NCI-H2227 (cell line): ENCODE results near the gene EAF2.

Source experiments
- DNase-seq: peaks from one replicate; lab custom pipeline; 2025; ENCODE audit not compliant: unreplicated experiment; lab: John Stamatoyannopoulos, UW

The EAF2 gene

DNA sequence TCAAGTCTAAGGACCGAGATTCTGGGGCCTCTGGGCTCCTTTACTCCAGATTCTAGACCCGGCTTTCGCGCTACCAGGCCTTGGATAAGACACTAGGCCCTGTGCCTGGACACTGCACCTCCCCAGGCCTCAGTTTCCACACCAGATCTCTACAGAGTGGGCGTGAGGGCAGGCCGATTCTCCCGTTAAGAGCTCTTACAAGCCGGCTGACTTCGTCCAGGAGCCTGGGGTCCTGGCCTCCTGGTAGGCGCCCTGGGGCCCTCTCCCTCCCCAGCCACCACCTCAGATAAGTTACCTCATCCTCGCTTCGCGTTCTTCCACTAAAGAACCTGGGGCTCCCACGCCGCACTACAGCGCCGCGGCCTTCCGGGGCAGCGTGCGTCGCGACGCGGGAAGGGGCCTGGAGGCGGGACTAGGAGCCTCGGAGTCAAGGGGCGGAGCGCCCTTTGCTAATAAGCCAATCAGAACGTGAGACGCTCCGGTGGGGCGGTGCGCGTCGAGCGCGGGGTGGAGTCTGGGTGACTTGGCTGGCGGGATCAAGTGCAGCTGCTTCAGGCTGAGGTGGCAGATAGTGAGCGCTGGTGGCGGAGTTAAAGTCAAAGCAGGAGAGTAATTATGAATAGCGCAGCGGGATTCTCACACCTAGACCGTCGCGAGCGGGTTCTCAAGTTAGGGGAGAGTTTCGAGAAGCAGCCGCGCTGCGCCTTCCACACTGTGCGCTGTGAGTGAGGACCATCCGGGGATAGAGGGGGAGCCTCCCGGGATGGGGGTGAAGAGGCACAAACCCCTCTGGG, at the start of gene EAF2, which contains the start of gene IQCB1:
EAF2 (plus strand) TSS at position 539 of the 794 bp plus-strand sequence; CDS start at position 616, 77 bp downstream.
IQCB1 (minus strand) TSS at position 390 of the 794 bp plus-strand sequence. CDS start 6,100 bp downstream, outside the sequence.
- DNase-seq = peak; percentile 93

GRCh38 chr3:121786485-121786884, 48.5 kb upstream of the EAF2 start:
- DNase-seq = no peak

DNA sequence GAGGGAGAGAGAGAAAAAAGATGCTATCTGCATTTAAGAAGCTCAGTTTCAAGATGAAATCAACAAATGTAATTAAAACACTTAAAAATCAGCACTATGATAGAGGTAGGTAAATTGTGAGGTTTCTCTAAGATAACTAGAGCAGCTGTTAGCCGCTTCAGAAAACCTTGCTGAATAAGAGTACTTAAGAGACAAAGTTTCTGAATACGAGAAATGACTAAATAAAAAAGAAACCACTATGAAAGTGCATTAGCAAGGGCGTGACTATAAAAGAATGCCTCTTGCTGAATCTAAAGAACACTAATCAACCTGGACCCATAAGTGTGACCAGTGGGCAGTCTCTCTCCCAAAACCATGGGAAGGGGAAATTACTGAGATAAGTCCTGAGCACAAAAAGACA, 41.9 kb upstream of the EAF2 start:
- no peak for DNase-seq

- no peak for DNase-seq
These were observed 40.6 kb upstream of the EAF2 start for GRCh38 chr3:121794264-121794983.

GRCh38 chr3:121796970-121797369, 38.0 kb upstream of the EAF2 start:
- DNase-seq = no peak

DNA sequence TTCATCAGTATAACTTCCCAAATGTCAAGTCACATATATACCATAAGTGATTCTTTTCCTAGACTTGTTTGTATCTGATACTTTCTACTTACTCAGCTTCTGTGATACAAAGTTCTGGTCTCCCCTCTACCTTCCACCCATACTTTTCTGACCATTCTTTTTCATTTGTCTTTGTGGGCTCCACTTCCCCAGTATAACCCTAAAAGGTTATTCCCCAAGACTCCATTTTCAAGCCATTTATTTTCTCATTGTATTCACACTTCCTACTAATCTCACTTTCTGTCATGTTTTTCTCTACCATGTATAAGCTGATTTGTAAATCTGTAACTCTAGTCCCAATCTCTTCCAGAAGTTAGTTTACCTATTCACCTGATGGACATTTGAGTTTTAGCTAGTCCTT, 34.1 kb upstream of the EAF2 start:
- DNase-seq = no peak

DNA sequence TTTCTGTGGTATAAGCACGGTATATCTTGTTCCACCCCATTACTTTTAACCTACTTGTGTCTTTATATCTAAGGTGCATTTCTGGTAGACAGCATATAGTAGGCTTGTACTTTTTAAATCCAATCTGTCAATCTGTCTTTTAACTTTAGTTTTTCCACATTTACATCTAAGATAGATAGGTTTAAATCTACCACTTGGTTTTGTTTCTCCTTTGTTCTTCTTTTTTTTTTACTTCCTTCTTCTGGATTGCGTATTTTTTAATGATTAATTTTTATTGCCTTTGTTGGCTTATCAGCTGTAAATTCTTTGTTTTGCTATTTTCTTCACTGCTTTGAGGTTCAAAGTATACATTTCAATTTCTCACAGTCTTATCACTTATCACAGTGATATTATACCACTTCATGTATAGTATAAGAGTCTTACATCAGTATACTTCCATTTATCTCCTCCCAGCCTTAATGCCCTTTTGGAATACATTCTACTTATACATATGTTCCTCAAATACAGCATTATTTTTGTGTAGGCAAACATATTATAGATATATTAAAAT, 31.2 kb upstream of the EAF2 start:
- DNase-seq = no peak

DNA sequence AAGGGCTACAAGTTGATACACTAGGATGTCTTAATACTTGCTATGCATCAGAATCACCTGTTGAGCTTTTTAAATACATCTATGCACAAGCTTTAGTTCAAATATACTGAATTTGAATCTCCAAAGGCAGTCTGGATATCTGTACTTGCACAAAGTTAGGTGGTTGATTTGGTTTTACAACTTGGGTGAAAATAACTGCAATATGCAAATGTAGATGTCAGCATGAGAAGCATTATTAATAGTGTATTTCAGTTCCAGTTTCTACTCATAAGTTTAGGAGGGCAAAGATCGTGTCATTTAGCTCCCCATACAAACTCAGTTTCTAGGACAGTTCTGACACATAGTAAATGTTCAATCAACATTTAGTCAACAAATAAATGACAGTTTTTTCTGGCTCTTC, 25.8 kb upstream of the EAF2 start:
- no peak for DNase-seq

DNA sequence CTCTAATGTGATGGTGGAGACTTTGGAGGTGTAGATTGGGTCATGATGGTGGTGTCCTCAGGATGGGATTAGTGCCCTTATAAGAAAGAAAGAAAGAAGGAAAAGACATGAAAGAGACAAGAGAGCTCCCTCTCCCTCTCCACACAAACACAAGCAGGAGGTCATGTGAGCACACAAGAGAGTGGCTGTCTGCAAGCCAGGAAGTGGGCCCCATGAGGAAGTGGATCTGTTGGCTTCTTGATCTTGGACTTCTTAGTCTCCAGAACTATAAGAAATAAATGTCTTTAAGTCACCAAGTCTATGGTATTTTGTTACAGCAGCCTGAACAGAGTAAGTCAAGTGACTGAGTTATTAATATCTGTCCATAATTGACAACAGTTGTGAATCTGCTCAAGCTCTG, 17.3 kb upstream of the EAF2 start:
- no peak for DNase-seq

DNA sequence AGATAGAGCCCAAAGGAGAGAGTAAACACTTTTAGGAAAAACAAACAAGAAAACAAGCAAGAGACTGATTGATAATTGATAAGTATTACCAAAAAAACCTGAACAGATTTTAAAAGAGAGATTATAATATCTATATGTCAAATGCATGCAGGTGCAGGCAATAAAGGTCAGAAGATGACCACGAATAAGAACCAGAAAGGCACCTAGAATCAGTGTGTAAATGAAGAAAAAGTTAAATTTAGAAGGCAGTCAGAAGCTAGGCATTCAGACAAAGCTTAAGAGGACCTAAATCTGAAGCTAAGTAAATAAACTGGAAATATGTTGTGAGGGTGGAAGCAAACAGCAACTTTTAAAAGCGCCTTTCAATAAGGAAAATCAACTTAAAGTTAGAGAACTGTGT, 16.4 kb upstream of the EAF2 start:
- DNase-seq = no peak

DNA sequence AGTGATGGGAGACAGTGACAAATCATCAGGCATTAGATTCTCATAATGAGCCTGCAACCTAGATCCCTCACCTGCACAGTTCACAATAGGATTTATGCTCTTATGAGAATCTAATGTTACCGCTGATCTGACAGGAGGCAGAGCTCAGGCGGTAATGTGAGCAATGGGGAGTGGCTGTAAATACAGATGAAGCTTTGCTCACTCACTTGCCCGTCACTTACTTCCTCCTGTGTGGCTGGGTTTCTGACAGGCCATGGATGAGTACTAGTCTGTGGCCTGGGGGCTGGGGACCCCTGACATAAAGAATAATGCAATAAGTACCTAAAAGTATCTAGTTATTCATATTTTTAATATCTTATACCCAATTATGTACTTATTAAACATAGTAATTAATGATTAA, 15.8 kb upstream of the EAF2 start:
- DNase-seq = no peak

DNA sequence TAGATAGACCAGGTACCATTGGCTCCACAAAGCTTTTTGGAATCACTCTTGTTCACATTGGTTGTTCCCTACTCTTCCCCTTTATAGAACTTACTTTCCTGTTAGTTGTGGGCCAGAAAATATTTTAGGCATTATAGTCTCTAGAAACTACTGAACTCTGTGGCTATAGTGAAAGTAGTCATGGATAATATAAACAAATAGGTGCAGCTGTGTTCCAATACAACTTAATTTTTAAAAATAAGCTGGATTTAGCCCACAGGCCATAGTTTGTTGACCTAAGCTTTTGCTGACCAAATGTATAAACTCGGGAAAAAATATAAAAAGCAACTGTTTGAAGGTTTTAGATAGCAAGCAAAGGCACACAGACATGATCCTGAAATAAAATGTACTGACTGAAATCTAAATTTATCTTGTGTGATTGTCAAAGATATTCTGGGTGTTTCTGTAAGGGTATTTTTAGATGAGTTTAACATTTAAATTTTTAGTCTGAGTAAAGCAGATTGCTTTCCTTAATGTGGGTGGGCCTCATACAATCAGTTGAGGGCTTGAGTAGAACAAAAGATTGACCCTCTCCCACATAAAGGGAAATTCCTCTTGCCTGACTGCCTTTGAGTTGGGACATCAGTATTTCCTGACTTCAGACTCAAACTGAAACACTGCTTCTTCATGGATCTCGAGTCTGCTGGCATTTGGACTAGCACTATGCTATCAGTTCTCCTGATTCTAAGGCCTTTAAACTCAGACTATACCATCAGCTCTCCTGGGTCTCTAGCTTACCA, 13.4 kb upstream of the EAF2 start:
- no peak for DNase-seq

GRCh38 chr3:121822973-121823372, 12.0 kb upstream of the EAF2 start:
- DNase-seq = no peak

- DNase-seq = peak; percentile 16
These were observed 795 bp upstream of the EAF2 start for GRCh38 chr3:121834157-121834670.

DNA sequence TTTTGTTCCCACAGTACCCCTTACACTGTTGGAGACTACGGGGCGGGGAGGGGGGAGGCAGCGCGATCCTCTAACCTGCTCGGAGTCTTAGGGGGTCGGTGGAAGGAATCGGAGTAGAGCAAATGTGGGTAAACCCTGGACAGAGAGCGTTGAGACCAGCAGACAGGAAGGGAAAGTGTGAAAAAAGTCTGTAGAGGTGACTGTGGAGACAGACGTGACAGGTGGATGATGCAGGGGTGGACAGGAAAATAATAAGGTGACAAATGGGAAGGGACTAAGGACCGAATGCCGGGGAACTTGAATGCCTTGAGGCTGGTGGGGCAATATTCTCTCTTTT, 424 bp downstream of the EAF2 start:
- DNase-seq = no peak

- no peak for DNase-seq
These were observed 1.1 kb downstream of the EAF2 start for GRCh38 chr3:121836064-121836463.

GRCh38 chr3:121836481-121836880, 1.5 kb downstream of the EAF2 start:
- DNase-seq = no peak

DNA sequence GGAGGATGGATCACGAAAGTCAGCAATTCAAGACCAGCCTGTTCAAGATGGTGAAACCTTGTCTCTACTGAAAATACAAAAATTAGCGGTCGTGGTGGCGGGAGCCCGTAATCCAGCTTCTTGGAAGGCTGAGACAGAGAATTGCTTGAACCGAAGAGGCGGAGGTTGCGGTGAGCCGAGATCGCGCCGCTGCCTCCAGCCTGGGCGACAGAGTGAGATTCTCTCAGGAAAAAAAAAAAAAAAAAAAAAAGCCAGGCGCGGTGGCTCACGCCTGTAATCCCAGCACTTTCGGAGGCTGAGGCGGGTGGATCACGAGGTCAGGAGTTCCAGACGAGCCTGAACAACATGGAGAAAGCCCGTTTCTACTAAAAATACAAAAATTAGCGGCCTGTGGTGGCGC, 5.0 kb downstream of the EAF2 start:
- no peak for DNase-seq

- DNase-seq = no peak
These were observed 9.9 kb downstream of the EAF2 start for GRCh38 chr3:121844892-121845291.

DNA sequence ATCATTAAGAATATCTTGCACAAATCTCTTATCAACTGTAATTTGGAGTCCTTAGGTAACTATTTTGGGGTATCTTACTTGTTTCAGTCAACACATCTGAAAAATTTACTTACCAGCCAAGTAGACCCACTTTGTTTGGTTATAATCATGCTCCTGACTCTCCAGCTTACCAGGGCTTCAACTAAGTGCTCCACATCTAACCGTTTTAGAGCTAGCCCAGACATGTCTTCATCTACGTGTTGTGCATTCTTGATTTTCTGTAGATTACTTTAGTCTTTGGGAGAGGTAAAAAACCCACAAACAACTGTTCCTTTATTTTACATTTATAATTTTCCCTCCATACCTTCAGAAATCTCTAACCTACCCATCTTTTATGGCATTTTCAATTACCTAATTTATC, 17.2 kb downstream of the EAF2 start:
- DNase-seq = no peak

- no peak for DNase-seq
These were observed 20.5 kb downstream of the EAF2 start for GRCh38 chr3:121855555-121855954.
